Measurements from ENCODE around the gene CROT.
A peak's percentile ranks its signal among the peaks of the same experiment; 100 is the strongest.
"Not testable (repeated sequence)": the region's sequence is repeated elsewhere in the genome, so short reads cannot be mapped to it uniquely, and the experiment has no call there.

Gene CROT

GRCh38 chr7:87345166-87345927 is at the start of gene CROT:
Gene CROT, plus strand, starts transcription at chr7:87345664. Its CDS starts 3,405 bp downstream, at chr7:87349069.
- DNase-seq (ENCODE audit: low read depth), result peak; percentile 85

GRCh38 chr7:87300756-87301155 is 44.7 kb upstream of the CROT start:
- DNase-seq (ENCODE audit: low read depth), result no peak

GRCh38 chr7:87310790-87311419 is 34.6 kb upstream of the CROT start:
- DNase-seq (ENCODE audit: low read depth), result no peak

- peak; percentile 17 for DNase-seq (ENCODE audit: low read depth)
These were observed 33.1 kb upstream of the CROT start for GRCh38 chr7:87312215-87312865.

GRCh38 chr7:87316097-87316700 is 29.3 kb upstream of the CROT start:
- DNase-seq (ENCODE audit: low read depth), result no peak

- no peak for DNase-seq (ENCODE audit: low read depth)
These were observed 28.5 kb upstream of the CROT start for GRCh38 chr7:87316846-87317552.

- DNase-seq (ENCODE audit: low read depth), result no peak
These were observed 27.7 kb upstream of the CROT start for GRCh38 chr7:87317691-87318245.

GRCh38 chr7:87318741-87319140 is 26.7 kb upstream of the CROT start:
- no peak for DNase-seq (ENCODE audit: low read depth)

GRCh38 chr7:87319154-87319581 is 26.3 kb upstream of the CROT start:
- not testable (repeated sequence) for DNase-seq (ENCODE audit: low read depth)

- no peak for DNase-seq (ENCODE audit: low read depth)
These were observed 22.6 kb upstream of the CROT start for GRCh38 chr7:87322912-87323311.

GRCh38 chr7:87325576-87326370 is 19.7 kb upstream of the CROT start:
- DNase-seq (ENCODE audit: low read depth), result no peak

- no peak for DNase-seq (ENCODE audit: low read depth)
These were observed 17.2 kb upstream of the CROT start for GRCh38 chr7:87328281-87328680.

- DNase-seq (ENCODE audit: low read depth), result no peak
These were observed 15.1 kb upstream of the CROT start for GRCh38 chr7:87330316-87330715.

GRCh38 chr7:87330942-87331341 is 14.5 kb upstream of the CROT start:
- no peak for DNase-seq (ENCODE audit: low read depth)

GRCh38 chr7:87331687-87332252 is 13.7 kb upstream of the CROT start:
- DNase-seq (ENCODE audit: low read depth), result no peak

- no peak for DNase-seq (ENCODE audit: low read depth)
These were observed 13.1 kb upstream of the CROT start for GRCh38 chr7:87332321-87332720.

GRCh38 chr7:87336136-87336535 is 9.3 kb upstream of the CROT start:
- DNase-seq (ENCODE audit: low read depth), result no peak

GRCh38 chr7:87337331-87337730 is 8.1 kb upstream of the CROT start:
- DNase-seq (ENCODE audit: low read depth), result no peak

- DNase-seq (ENCODE audit: low read depth), result no peak
These were observed 6.0 kb upstream of the CROT start for GRCh38 chr7:87339373-87339897.

- DNase-seq (ENCODE audit: low read depth), result no peak
These were observed 4.0 kb upstream of the CROT start for GRCh38 chr7:87341441-87341840.
